HepG2 (cell line): ENCODE measurements around the gene CENPB. TPM values are rescaled to one million over a fixed set of nuclear protein-coding genes. Genes with fewer than 3 reads are reported as not detected.

Source experiments
- AHR ChIP-seq: IDR thresholded peaks from 2 replicates; pipeline ENCODE4 v1.6.1; 2018; ENCODE audit warnings: missing genetic modification reagents, missing compliant biosample characterization
- ETV6 ChIP-seq: sonication (generic); formaldehyde crosslinking; conservative IDR thresholded peaks from 2 replicates; pipeline ENCODE4 v1.4.0; 2020; ENCODE audit warnings: missing genetic modification reagents
- HES4 ChIP-seq: sonication (generic); formaldehyde crosslinking; IDR thresholded peaks from 2 replicates; pipeline ENCODE4 v1.9.0; 2021; ENCODE audit warnings: mild to moderate bottlenecking, missing genetic modification reagents, borderline replicate concordance
- HOXA7 ChIP-seq: sonication (generic); formaldehyde crosslinking; IDR thresholded peaks from 2 replicates; pipeline ENCODE4 v1.8.1; 2022; ENCODE audit warnings: mild to moderate bottlenecking, missing genetic modification reagents, moderate library complexity
- KAT2B ChIP-seq: fragments of 150-350 bp; IDR thresholded peaks from 2 replicates; pipeline ENCODE4 v1.6.1; 2014; ENCODE audit warnings: low read depth, low read length, borderline replicate concordance
- PRMT3 ChIP-seq: sonication (generic); formaldehyde crosslinking; IDR thresholded peaks from 2 replicates; pipeline ENCODE4 v1.8.1; 2022; ENCODE audit warnings: low read depth, mild to moderate bottlenecking, moderate library complexity, missing genetic modification reagents, borderline replicate concordance
- RBM39 ChIP-seq: fragments of 200-400 bp; formaldehyde crosslinking; IDR thresholded peaks from one replicate; pipeline ENCODE4 v1.6.1; 2018; ENCODE audit warnings: antibody characterized with exemption, mild to moderate bottlenecking, low read depth, low read length; ENCODE audit not compliant: poor library complexity, severe bottlenecking
- SAP130 ChIP-seq: IDR thresholded peaks from 2 replicates; pipeline ENCODE4 v1.6.1; 2016; ENCODE audit warnings: low read depth
- SPEN ChIP-seq: sonication (generic); formaldehyde crosslinking; IDR thresholded peaks from 2 replicates; pipeline ENCODE4 v1.5.1; 2020; ENCODE audit warnings: low read depth, mild to moderate bottlenecking, missing genetic modification reagents
- ZBTB26 ChIP-seq: IDR thresholded peaks from 2 replicates; pipeline ENCODE4 v1.6.1; 2016; ENCODE audit warnings: missing compliant biosample characterization, missing genetic modification reagents, borderline replicate concordance
- ZFY ChIP-seq: sonication (generic); formaldehyde crosslinking; IDR thresholded peaks from 2 replicates; pipeline ENCODE4 v1.4.0; 2020; ENCODE audit warnings: missing genetic modification reagents
- ZNF205 ChIP-seq: IDR thresholded peaks from 2 replicates; pipeline ENCODE4 v1.6.1; 2018; ENCODE audit warnings: missing biosample characterization, missing genetic modification reagents
- ZNF354B ChIP-seq: sonication (generic); formaldehyde crosslinking; IDR thresholded peaks from 2 replicates; pipeline ENCODE4 v1.8.0; 2022; ENCODE audit warnings: mild to moderate bottlenecking, missing genetic modification reagents
- ZNF367 ChIP-seq: sonication (generic); formaldehyde crosslinking; IDR thresholded peaks from 2 replicates; pipeline ENCODE4 v1.4.0; 2020; ENCODE audit warnings: missing genetic modification reagents, borderline replicate concordance
- ZNF430 ChIP-seq: sonication (generic); formaldehyde crosslinking; IDR thresholded peaks from 2 replicates; pipeline ENCODE4 v1.9.0; 2021; ENCODE audit warnings: mild to moderate bottlenecking, missing genetic modification reagents
- ZNF446 ChIP-seq: sonication (generic); formaldehyde crosslinking; IDR thresholded peaks from 2 replicates; pipeline ENCODE4 v1.5.0; 2020; ENCODE audit warnings: mild to moderate bottlenecking, missing genetic modification reagents
- ZNF530 ChIP-seq: sonication (generic); formaldehyde crosslinking; IDR thresholded peaks from 2 replicates; pipeline ENCODE4 v1.5.0; 2020; ENCODE audit warnings: low read depth, mild to moderate bottlenecking, missing genetic modification reagents
- ZNF546 ChIP-seq: sonication (generic); formaldehyde crosslinking; conservative IDR thresholded peaks from 2 replicates; pipeline ENCODE4 v1.8.1; 2023; ENCODE audit warnings: mild to moderate bottlenecking, missing genetic modification reagents
- ZNF572 ChIP-seq: sonication (generic); formaldehyde crosslinking; IDR thresholded peaks from 2 replicates; pipeline ENCODE4 v1.5.1; 2020; ENCODE audit warnings: mild to moderate bottlenecking, missing genetic modification reagents
- polyA plus RNA-seq, 8 experiments: library from polyadenylated mRNA; depleted of rRNA in 3 of 8; stranded (reverse) in 7 of 8; unstranded in 1 of 8; fragments of >200 nt; fragmentation: Illumina TruSeq in 4 of 8; extraction: Trizol in 4 of 8; gene quantifications; 2 replicates each; pipeline versions ENCODE4 v1.2.1 to v1.2.3, GENCODE V29; 2011 to 2016; ENCODE audit warnings: low read depth in 4 of 8, missing spikeins in 1 of 8, mixed read lengths in 1 of 8; ENCODE audit not compliant: insufficient read depth in 1 of 8
- total RNA-seq, 5 experiments: library from RNA; depleted of rRNA; stranded (reverse); fragments of >200 nt; fragmentation: Illumina TruSeq; extraction: Trizol; gene quantifications; 2 replicates each; pipeline ENCODE4 v1.2.3, GENCODE V29; 2016; ENCODE audit warnings: low read depth in 1 of 5
- TF ChIP-seq, protein P1 (sequence below): sonication (generic); formaldehyde crosslinking; IDR thresholded peaks from 2 replicates; pipeline ENCODE4 v1.5.1; 2020; ENCODE audit warnings: mild to moderate bottlenecking, missing genetic modification reagents, borderline replicate concordance
- TF ChIP-seq, protein P2 (sequence below): sonication (generic); formaldehyde crosslinking; conservative IDR thresholded peaks from 2 replicates; pipeline ENCODE4 v1.5.0; 2020; ENCODE audit warnings: missing genetic modification reagents
- TF ChIP-seq, protein P3 (sequence below): sonication (generic); formaldehyde crosslinking; IDR thresholded peaks from 2 replicates; pipeline ENCODE4 v1.5.1; 2020; ENCODE audit warnings: mild to moderate bottlenecking, missing genetic modification reagents

The CENPB gene
- total and polyA plus RNA-seq, 2 of the 13 experiments (the other 11 are each of a cell fraction or from before 2014, with no cell fraction given), result 10.4 to 54.5 TPM

DNA sequence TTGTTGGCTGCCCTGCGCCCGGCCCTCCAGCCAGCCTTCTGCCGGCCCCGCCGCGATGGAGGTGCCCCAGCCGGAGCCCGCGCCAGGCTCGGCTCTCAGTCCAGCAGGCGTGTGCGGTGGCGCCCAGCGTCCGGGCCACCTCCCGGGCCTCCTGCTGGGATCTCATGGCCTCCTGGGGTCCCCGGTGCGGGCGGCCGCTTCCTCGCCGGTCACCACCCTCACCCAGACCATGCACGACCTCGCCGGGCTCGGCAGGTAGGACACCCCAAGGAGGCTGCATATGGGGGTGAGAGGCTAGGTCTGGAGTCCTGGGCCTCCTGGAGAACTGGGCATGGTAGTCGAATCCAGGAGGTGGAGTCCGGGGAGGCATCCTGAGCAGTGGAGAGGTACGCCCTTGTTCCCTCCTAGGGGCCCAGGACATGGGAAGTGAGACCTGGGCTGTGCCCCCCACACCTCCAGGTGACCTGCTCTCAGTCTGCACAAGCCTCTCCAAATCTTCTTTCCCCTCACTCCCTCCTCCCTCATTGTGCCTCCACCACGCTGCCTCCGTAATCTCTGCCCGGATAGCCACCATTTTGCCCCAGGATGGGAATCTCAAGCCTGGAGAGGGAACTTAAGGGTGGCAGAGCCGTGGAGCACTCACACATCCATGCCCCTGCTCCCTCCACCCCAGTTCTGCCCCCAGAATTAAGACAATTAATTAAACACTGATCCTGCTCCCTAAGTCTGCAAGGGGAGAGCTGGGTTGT lies 10.1 kb upstream of the CENPB start (continued):
- TF ChIP-seq ZNF572 (CRISPR knock-in tag) (0 out of 2 replicates have a peak, but pooled peaks have one; percentile 10), PRMT3 (CRISPR knock-in tag) (0 out of 2 replicates have a peak, but pooled peaks have one; percentile 8), ZNF446 (CRISPR knock-in tag) (0 out of 2 replicates have a peak, but pooled peaks have one; percentile 1), ZNF354B (no peak), SPEN (CRISPR knock-in tag) (0 out of 2 replicates have a peak, but pooled peaks have one; percentile 22), KAT2B (no peak), ZFY (CRISPR knock-in tag) (0 out of 2 replicates have a peak, but pooled peaks have one; percentile 2), ZNF530 (CRISPR knock-in tag) (no peak), RBM39 (peak; percentile 7), SAP130 (no peak; the same call in 1 of the 2 replicates), AHR (CRISPR knock-in tag) (no peak), ZNF205 (CRISPR knock-in tag) (0 out of 2 replicates have a peak, but pooled peaks have one; percentile 2), HOXA7 (CRISPR knock-in tag) (no peak), ZNF367 (no peak), HES4 (CRISPR knock-in tag) (peak; percentile 66; the same call in 1 of the 2 replicates), ZNF546 (no peak), ZNF430 (CRISPR knock-in tag) (peak; percentile 17; the same call in 1 of the 2 replicates), ETV6 (CRISPR knock-in tag) (peak; percentile 62; the same call in 1 of the 2 replicates), ZBTB26 (CRISPR knock-in tag) (0 out of 2 replicates have a peak, but pooled peaks have one; percentile 26)
- TF ChIP-seq, protein P1, sequence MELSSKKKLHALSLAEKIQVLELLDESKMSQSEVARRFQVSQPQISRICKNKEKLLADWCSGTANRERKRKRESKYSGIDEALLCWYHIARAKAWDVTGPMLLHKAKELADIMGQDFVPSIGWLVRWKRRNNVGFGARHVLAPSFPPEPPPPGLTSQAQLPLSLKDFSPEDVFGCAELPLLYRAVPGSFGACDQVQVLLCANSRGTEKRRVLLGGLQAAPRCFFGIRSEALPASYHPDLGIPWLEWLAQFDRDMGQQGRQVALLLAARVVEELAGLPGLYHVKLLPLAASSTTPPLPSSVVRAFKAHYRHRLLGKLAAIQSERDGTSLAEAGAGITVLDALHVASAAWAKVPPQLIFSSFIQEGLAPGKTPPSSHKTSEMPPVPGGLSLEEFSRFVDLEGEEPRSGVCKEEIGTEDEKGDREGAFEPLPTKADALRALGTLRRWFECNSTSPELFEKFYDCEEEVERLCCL (CRISPR knock-in tag), result 0 out of 2 replicates have a peak, but pooled peaks have one; percentile 55
- TF ChIP-seq, protein P2, sequence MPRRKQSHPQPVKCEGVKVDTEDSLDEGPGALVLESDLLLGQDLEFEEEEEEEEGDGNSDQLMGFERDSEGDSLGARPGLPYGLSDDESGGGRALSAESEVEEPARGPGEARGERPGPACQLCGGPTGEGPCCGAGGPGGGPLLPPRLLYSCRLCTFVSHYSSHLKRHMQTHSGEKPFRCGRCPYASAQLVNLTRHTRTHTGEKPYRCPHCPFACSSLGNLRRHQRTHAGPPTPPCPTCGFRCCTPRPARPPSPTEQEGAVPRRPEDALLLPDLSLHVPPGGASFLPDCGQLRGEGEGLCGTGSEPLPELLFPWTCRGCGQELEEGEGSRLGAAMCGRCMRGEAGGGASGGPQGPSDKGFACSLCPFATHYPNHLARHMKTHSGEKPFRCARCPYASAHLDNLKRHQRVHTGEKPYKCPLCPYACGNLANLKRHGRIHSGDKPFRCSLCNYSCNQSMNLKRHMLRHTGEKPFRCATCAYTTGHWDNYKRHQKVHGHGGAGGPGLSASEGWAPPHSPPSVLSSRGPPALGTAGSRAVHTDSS (CRISPR knock-in tag), result peak; percentile 60; the same call in 1 of the 2 replicates
- TF ChIP-seq, protein P3, sequence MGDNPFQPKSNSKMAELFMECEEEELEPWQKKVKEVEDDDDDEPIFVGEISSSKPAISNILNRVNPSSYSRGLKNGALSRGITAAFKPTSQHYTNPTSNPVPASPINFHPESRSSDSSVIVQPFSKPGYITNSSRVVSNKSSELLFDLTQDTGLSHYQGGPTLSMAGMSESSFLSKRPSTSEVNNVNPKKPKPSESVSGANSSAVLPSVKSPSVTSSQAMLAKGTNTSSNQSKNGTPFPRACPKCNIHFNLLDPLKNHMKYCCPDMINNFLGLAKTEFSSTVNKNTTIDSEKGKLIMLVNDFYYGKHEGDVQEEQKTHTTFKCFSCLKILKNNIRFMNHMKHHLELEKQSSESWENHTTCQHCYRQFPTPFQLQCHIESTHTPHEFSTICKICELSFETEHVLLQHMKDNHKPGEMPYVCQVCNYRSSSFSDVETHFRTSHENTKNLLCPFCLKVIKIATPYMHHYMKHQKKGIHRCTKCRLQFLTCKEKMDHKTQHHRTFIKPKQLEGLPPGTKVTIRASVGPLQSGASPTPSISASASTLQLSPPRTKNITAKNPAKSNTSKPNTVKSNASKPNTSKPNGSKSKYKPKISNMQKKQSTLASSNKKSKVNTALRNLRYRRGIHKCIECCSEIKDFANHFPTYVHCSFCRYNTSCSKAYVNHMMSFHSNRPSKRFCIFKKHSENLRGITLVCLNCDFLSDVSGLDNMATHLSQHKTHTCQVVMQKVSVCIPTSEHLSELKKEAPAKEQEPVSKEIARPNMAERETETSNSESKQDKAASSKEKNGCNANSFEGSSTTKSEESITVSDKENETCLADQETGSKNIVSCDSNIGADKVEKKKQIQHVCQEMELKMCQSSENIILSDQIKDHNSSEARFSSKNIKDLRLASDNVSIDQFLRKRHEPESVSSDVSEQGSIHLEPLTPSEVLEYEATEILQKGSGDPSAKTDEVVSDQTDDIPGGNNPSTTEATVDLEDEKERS, result peak; percentile 51; the same call in 1 of the 2 replicates
